PC-9 (cell line): Measurements from ENCODE around the gene CNN2.

Experiments used
- EZH2 ChIP-seq: fragments of 200-600 bp; sonication (generic); IDR thresholded peaks from 2 replicates; pipeline ENCODE4 v1.8.0; 2017; ENCODE audit warnings: antibody characterized with exemption, low read depth
- TF ChIP-seq, protein P1 (sequence below): fragments of 200-600 bp; sonication (generic); conservative IDR thresholded peaks from 2 replicates; pipeline ENCODE4 v1.6.1; 2017; ENCODE audit warnings: mixed run types, antibody characterized with exemption, mild to moderate bottlenecking, moderate library complexity

DNA sequence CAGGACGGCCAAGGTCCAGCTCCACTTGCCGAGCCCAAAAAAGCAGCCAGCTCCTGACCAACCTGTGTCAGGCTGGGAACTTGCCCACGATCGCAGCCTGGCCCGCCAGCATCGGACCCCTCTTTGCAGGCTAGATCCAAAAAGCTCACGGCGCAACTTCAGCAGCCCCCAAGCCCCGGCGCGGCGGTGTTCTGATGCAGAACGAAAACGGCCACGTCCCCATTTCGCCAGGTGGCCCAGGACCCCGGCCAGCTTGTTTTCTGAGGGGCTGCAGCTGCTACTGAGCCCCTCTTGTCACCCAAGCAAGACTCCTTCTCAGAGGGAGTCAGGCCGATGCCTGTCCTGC is 6.8 kb upstream of the CNN2 start:
- TF ChIP-seq EZH2, result no peak
- TF ChIP-seq, protein P1, sequence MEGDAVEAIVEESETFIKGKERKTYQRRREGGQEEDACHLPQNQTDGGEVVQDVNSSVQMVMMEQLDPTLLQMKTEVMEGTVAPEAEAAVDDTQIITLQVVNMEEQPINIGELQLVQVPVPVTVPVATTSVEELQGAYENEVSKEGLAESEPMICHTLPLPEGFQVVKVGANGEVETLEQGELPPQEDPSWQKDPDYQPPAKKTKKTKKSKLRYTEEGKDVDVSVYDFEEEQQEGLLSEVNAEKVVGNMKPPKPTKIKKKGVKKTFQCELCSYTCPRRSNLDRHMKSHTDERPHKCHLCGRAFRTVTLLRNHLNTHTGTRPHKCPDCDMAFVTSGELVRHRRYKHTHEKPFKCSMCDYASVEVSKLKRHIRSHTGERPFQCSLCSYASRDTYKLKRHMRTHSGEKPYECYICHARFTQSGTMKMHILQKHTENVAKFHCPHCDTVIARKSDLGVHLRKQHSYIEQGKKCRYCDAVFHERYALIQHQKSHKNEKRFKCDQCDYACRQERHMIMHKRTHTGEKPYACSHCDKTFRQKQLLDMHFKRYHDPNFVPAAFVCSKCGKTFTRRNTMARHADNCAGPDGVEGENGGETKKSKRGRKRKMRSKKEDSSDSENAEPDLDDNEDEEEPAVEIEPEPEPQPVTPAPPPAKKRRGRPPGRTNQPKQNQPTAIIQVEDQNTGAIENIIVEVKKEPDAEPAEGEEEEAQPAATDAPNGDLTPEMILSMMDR, result no peak
